ENCODE data around the gene SLC9A6. TPM values are rescaled to one million over a fixed set of nuclear protein-coding genes. Genes with fewer than 3 reads are reported as not detected.

The SLC9A6 gene
- total and polyA plus RNA-seq, 2 of the 13 experiments (the other 11 are each of a cell fraction or from before 2014, with no cell fraction given) = 3.9 to 8.0 TPM

- 1% methylated on average over 45 of the region's 65 CpGs for WGBS (ENCODE audit: low lambda C conversion rate)
- Histone ChIP-seq H3K4me1 (ENCODE audit: insufficient read depth, low read length) (peaks cover 15% of the 10 kb centered on the region; the same call in 1 of the 2 replicates), H3K4me3 (replicated peaks in 1 of 3; ENCODE audit: insufficient read depth in 1 of 3, low read depth in 2 of 3, low read length in 3 of 3) (peak within 1 kb of the TSS; percentile 74 to 85 (median 76)), H3K9me3 (ENCODE audit: low read length) (no peaks in the 10 kb centered on the region), H3K4me2 (ENCODE audit: low read depth, low read length) (peak within 1 kb of the TSS; percentile 85), H3K36me3 (replicated peaks in 1 of 2; ENCODE audit: control insufficient read depth in 1 of 2, insufficient read depth in 2 of 2, low read length in 2 of 2) (no peaks in the 10 kb centered on the region), H3K27me3 (ENCODE audit: control insufficient read depth in 1 of 2, insufficient read depth in 2 of 2, low read length in 2 of 2) (no peaks in the 10 kb centered on the region; a peak in 1 of 5 replicates), H3K79me2 (ENCODE audit: insufficient read depth, low read length) (peaks cover 14% of the 10 kb centered on the region), H4K20me1 (ENCODE audit: insufficient read depth, low read length) (no peaks in the 10 kb centered on the region), H3K27ac (ENCODE audit: extremely low read length, insufficient read depth, low read length) (peak within 1 kb of the TSS; percentile 86), H2AFZ (ENCODE audit: low read length) (peak within 1 kb of the TSS; percentile 42), H3K9ac (ENCODE audit: insufficient read depth, low read depth, low read length) (peak within 1 kb of the TSS; percentile 77)
- in situ Hi-C loops (cut with HindIII; ENCODE audit: extremely low pct_ligation_motif_present, low pct_unique_long_range_greater_than_20kb) (no loop called here), intact Hi-C loops (cut with micrococcal nuclease; ENCODE audit: unreplicated experiment) (no loop called here)
- ATAC-seq = peak; percentile 92
- peak; percentile 18 for FAIRE-seq
- DNase-seq (ENCODE audit: low spot score) = peak; percentile 56
- no TSS peak for BruUV-seq (replicated peaks)
- ChIA-PET POLR2A (interaction anchor here (0.6 to 1.0 kb wide), 2 partner anchors 11 to 1026 kb away, joined by 3 to 7 read pairs; partner anchors contain the start of gene SLC9A6), CTCF (ENCODE audit: low intra/inter-chr PET ratio, low total read pairs) (no interaction called here)
- TF ChIP-seq IKZF5 (CRISPR knock-in tag; IDR thresholded peaks at IDR 0.05) (peak; percentile 17; the same call in 1 of the 2 replicates), CREM (IDR thresholded peaks at IDR 0.05) (peak; percentile 93), CREM (CRISPR knock-in tag; IDR thresholded peaks at IDR 0.05) (peak; percentile 40; the same call in 1 of the 2 replicates), MAZ (IDR thresholded peaks at IDR 0.05; ENCODE audit: borderline replicate concordance, low read depth, low read length) (no peak), MAZ (CRISPR knock-in tag; IDR thresholded peaks at IDR 0.05; ENCODE audit: low read depth) (peak; percentile 28; the same call in 1 of the 2 replicates), RBFOX2 (IDR thresholded peaks at IDR 0.05; ENCODE audit: low read depth, low read length) (peak; percentile 22; the same call in 1 of the 2 replicates), MAX (IDR thresholded peaks at IDR 0.05) (peak; percentile 37; the same call in 1 of the 2 replicates), NFYB (CRISPR knock-in tag; IDR thresholded peaks at IDR 0.05) (peak; percentile 58), MYPOP (CRISPR knock-in tag; IDR thresholded peaks at IDR 0.05) (0 out of 2 replicates have a peak, but pooled peaks have one; percentile 33), ZNF143 (CRISPR knock-in tag; IDR thresholded peaks at IDR 0.05) (peak; percentile 81), ATF1 (CRISPR knock-in tag; IDR thresholded peaks at IDR 0.05) (peak; percentile 96)
- TF ChIP-seq, protein P1, sequence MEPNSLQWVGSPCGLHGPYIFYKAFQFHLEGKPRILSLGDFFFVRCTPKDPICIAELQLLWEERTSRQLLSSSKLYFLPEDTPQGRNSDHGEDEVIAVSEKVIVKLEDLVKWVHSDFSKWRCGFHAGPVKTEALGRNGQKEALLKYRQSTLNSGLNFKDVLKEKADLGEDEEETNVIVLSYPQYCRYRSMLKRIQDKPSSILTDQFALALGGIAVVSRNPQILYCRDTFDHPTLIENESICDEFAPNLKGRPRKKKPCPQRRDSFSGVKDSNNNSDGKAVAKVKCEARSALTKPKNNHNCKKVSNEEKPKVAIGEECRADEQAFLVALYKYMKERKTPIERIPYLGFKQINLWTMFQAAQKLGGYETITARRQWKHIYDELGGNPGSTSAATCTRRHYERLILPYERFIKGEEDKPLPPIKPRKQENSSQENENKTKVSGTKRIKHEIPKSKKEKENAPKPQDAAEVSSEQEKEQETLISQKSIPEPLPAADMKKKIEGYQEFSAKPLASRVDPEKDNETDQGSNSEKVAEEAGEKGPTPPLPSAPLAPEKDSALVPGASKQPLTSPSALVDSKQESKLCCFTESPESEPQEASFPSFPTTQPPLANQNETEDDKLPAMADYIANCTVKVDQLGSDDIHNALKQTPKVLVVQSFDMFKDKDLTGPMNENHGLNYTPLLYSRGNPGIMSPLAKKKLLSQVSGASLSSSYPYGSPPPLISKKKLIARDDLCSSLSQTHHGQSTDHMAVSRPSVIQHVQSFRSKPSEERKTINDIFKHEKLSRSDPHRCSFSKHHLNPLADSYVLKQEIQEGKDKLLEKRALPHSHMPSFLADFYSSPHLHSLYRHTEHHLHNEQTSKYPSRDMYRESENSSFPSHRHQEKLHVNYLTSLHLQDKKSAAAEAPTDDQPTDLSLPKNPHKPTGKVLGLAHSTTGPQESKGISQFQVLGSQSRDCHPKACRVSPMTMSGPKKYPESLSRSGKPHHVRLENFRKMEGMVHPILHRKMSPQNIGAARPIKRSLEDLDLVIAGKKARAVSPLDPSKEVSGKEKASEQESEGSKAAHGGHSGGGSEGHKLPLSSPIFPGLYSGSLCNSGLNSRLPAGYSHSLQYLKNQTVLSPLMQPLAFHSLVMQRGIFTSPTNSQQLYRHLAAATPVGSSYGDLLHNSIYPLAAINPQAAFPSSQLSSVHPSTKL (CRISPR knock-in tag; IDR thresholded peaks at IDR 0.05) = no peak
- TF ChIP-seq, protein P2, sequence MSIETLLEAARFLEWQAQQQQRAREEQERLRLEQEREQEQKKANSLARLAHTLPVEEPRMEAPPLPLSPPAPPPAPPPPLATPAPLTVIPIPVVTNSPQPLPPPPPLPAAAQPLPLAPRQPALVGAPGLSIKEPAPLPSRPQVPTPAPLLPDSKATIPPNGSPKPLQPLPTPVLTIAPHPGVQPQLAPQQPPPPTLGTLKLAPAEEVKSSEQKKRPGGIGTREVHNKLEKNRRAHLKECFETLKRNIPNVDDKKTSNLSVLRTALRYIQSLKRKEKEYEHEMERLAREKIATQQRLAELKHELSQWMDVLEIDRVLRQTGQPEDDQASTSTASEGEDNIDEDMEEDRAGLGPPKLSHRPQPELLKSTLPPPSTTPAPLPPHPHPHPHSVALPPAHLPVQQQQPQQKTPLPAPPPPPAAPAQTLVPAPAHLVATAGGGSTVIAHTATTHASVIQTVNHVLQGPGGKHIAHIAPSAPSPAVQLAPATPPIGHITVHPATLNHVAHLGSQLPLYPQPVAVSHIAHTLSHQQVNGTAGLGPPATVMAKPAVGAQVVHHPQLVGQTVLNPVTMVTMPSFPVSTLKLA (IDR thresholded peaks at IDR 0.05) = no peak
- TF ChIP-seq, protein P3, sequence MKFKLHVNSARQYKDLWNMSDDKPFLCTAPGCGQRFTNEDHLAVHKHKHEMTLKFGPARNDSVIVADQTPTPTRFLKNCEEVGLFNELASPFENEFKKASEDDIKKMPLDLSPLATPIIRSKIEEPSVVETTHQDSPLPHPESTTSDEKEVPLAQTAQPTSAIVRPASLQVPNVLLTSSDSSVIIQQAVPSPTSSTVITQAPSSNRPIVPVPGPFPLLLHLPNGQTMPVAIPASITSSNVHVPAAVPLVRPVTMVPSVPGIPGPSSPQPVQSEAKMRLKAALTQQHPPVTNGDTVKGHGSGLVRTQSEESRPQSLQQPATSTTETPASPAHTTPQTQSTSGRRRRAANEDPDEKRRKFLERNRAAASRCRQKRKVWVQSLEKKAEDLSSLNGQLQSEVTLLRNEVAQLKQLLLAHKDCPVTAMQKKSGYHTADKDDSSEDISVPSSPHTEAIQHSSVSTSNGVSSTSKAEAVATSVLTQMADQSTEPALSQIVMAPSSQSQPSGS (CRISPR knock-in tag; IDR thresholded peaks at IDR 0.05) = 0 out of 2 replicates have a peak, but pooled peaks have one; percentile 33
Measured at GRCh38 chrX:135973548-135974278, 11.5 kb upstream of the SLC9A6 start, which contains the start of gene MMGT1. TSS of gene MMGT1 (minus strand) at chrX:135973988. CDS start at chrX:135973675, 313 bp downstream.
